ENCODE data around the gene CFAP73.

- TF ChIP-seq CTCF (IDR thresholded peaks at IDR 0.05) (no peak), POLR2A (IDR thresholded peaks at IDR 0.05) (no peak), EP300 (IDR thresholded peaks at IDR 0.05) (no peak)
Measured at GRCh38 chr12:113158439-113159203, 9.1 kb downstream of the CFAP73 start.

Data from sigmoid colon (tissue), 4 donors.